PFSK-1 (cell line): Measurements from ENCODE around the gene STN1.

ENCODE experiments used
- FOXP2 ChIP-seq: optimal IDR thresholded peaks from 2 replicates; pipeline ENCODE3; 2011; ENCODE audit warnings: borderline replicate concordance, control low read depth, inconsistent platforms; ENCODE audit not compliant: insufficient read depth; ENCODE audit errors: extremely low read length, extremely low read depth
- POLR2AphosphoS5 ChIP-seq: IDR thresholded peaks from 2 replicates; pipeline ENCODE4 v1.6.1; 2012; ENCODE audit warnings: low read depth, mild to moderate bottlenecking, control low read depth, low read length, moderate library complexity
- REST ChIP-seq, 2 experiments: IDR thresholded peaks; 2 replicates each; pipeline versions ENCODE4 v1.6.1 to v1.8.0; 2011 to 2012; ENCODE audit warnings: low read depth in 2 of 2, low read length in 2 of 2, control low read depth in 1 of 2, inconsistent platforms in 1 of 2, mild to moderate bottlenecking in 1 of 2, moderate library complexity in 1 of 2; ENCODE audit not compliant: insufficient read depth in 1 of 2
- SIN3A ChIP-seq: IDR thresholded peaks from 2 replicates; pipeline ENCODE4 v1.6.1; 2012; ENCODE audit warnings: mild to moderate bottlenecking, low read length, moderate library complexity, borderline replicate concordance; ENCODE audit not compliant: insufficient read depth
- TAF1 ChIP-seq: IDR thresholded peaks from 2 replicates; pipeline ENCODE4 v1.6.1; 2012; ENCODE audit warnings: low read length, control low read depth, borderline replicate concordance; ENCODE audit not compliant: insufficient read depth

Gene STN1

DNA sequence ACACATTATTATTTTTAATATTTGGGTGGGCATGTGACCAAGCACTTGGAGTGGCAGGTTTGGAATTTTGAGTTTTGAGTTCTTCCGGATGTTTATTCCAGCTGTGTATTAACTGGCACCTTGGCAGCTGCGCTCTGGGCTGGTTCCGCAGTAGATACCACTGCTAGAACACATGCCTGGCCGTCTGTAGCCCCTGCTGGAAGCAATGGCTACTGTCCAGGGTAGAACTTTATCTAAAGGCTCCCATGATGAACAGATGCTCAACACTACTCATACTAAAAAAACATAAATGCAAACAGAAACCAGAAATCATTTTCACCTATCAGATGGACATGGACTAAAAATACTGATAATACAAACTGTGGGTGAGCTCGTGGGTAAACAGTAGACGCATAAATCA is 43.3 kb downstream of the STN1 start:
- TF ChIP-seq FOXP2: no peak
- no peak for TF ChIP-seq REST (IDR thresholded peaks at IDR 0.05; ENCODE audit: insufficient read depth in 1 of 2, low read depth in 2 of 2, low read length in 2 of 2)
- no peak for TF ChIP-seq SIN3A
- TF ChIP-seq POLR2AphosphoS5: no peak
- TF ChIP-seq TAF1: no peak

DNA sequence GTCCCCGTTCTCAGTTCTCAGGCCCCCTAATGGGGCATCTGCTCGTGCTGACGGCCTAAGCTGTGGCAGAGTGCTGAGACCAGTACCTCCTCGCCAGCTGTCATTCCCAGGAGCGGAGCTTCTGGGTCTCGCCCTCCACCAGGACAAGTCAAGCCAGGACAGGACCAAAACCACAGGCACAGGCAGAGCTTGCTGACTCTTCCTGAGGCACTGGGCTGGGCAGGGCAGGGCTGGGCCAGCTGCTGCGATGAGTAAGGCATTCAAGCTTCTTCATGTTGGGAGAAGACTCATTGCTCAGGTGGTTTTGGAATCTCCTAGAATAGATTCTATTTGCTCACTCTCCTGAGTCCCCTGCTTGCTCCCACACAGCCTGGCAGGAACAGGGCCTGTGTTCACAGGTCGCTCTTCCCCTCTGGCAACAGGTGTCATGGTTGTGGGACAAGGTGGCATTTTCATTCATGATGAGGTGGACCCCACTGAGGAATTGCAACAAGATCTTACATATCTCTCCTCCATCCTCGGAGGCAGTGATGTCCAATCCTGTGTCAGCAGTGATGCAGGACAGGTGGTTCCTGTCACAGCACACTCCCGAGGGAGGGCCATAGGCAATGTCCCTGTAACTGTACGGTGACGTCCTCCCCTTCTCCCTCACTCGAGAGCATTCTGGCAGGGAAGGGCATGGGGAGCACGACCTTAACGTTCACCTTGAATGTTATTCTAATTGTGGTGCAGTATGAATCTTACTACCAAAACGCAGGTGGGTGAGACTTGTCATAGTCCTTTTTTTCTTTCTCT is 45.6 kb downstream of the STN1 start:
- TF ChIP-seq FOXP2 (no peak), REST (IDR thresholded peaks at IDR 0.05; ENCODE audit: insufficient read depth in 1 of 2, low read depth in 2 of 2, low read length in 2 of 2) (no peak)

- TF ChIP-seq TAF1 (no peak), POLR2AphosphoS5 (no peak), SIN3A (no peak), FOXP2 (no peak), REST (IDR thresholded peaks at IDR 0.05; ENCODE audit: insufficient read depth in 1 of 2, low read depth in 2 of 2, low read length in 2 of 2) (no peak)
Measured at GRCh38 chr10:103871006-103871405, 47.0 kb downstream of the STN1 start.

DNA sequence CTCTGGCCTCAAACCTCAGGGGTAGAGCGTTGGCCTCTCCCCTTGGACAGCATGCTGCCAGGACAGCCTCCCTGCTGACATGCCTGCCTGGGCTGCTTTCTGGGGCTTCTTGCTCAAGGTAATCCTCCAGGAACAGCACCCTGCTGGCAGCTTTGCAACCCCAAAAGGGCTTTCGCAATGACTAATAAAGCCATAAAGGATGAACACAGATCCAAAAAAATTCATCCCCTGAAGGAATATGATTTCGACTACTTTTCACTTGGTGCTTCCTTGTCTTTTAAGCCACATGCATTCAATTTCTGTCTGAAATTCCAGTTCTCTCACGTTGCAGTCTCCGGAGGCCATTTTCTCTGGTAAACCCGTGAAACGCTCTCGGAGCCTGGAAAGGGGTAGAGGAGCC is 47.5 kb downstream of the STN1 start:
- TF ChIP-seq FOXP2 (no peak), TAF1 (no peak), SIN3A (no peak), POLR2AphosphoS5 (no peak)

DNA sequence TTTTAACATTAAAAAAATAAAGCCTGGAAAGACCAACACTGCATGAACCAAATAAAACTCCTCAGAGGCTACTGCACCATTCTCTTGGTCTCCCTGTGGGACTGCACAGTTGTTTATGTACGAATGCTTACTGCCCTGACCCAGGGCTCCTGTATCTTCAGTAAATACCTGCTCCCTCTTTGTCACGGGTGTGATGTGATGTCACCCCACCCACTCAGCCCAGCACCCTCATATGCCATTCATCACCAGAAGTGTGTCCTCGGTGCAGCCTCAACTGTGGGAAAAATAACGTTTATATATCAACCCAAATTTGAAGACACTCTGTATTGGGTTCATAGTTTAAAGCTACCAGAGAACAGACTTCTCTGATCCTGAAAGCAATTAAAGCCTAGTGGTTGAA is 48.6 kb downstream of the STN1 start:
- TF ChIP-seq SIN3A: no peak
- no peak for TF ChIP-seq TAF1
- no peak for TF ChIP-seq REST (IDR thresholded peaks at IDR 0.05; ENCODE audit: insufficient read depth in 1 of 2, low read depth in 2 of 2, low read length in 2 of 2)
- no peak for TF ChIP-seq FOXP2
- no peak for TF ChIP-seq POLR2AphosphoS5
